Raji (cell line): Measurements from ENCODE around the gene ZBTB16.

Experiments
- POLR2A ChIP-seq: IDR thresholded peaks from 2 replicates; pipeline ENCODE4 v1.6.1; 2011; ENCODE audit warnings: low read depth, low read length, control low read depth; ENCODE audit not compliant: insufficient read depth

Gene ZBTB16

DNA sequence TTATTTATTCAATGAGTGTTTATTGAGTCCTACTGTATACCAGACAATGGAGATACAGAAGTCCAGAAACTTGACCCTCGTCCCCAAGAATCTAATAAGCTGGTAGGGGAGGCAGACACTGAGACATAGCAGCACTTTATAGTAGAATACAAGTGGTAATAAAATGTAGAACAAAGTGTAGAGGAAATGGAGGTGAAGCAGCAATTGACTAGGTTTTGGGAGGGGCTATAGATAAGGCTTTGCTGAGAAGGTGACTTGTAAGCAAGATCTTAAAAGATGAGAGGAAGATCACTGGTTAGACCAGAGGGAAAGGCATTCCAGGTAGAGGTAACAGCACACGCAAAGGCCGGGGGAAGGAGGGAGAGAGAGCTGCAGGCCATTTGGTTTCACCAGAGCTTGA, 57.3 kb downstream of the ZBTB16 start:
- no peak for TF ChIP-seq POLR2A

DNA sequence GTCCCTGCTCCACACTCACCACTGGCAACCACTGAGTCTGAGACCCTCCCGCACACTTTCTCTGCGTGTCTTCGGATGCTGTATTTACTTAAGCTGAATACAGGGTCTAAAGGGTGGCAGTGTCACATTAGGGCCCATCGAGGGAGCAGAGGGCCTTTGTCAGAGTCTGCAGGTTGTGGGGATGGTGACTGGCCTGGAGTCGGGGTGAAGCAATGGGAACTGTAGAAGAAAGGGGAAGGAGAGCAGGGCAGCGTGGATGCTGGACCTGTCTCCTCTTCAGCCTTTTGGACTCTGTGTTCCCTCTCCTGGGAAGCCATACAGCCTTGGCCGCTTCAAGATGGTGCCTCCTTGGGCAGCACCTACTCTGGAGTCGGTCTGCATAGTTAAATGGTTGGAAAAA, 61.1 kb downstream of the ZBTB16 start:
- no peak for TF ChIP-seq POLR2A

DNA sequence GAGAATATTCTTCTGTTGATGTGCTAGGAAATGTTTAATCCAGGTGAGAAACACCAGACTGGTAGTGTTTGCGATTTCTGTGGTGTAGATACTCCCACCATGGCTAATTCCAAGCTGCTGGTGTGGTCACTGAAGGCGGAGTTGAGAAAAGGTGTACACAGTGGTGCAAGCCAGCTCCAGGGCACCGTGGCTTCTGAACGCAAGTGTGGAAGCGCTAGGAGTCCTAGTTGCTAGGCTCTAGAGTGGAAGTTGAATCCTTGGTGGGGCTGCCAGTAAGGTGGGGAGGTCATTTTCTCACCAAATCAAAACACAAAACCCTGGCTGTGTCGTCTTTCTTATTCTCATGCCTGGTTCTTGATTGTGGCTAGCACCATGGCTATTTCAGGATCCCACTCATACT, 61.6 kb downstream of the ZBTB16 start:
- TF ChIP-seq POLR2A = no peak

DNA sequence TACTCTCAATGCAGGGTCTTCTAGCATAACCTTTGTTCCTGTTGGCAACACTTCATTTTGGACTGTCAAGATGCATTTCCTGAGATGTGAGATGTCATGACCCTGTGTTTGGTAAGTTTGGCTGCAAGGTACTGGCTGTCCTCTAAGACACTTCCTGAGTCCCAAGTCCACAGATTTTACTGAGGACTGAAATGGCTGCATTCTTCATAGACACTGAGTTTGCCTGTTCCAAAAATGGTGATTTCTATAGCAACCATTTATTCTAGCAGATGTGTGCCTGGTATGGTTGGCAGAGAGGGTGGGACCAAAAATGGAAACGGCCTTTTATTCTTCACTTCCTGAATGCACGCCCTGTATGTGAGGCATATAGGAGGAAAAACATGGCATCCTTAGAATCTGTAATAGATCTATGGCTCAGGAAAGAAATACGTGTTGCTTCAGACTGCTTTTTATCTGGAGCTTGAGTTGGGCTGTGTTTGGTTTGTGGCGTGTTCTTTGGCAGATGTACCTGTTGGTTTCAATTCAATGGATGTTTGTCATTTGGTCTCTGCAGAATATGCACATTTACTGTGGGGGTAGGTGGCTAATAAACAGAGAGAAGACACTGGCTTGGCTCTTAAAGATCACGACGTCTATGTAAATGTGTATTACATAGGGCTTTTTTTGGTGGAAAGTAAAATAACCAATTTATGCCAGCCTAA, 62.4 kb downstream of the ZBTB16 start:
- TF ChIP-seq POLR2A = no peak

DNA sequence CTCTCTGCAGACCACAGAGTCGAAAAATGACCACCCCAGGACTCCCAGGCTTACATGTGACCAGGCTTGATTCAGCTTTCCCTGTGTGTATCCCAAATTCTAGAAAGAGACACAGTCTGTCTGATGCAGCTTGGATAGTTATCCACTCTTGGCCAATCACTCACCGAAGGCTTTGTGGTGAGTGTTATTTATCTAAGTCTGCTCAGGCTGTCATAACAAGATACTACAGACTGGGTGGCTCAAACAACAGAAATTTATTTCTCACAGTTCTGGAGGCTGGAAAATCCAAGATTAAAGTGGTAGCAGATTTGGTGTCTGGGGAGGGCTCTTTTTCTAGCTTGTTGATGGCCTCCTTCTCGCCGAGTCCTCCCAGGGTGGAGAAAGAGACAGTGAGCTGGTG, 63.2 kb downstream of the ZBTB16 start:
- TF ChIP-seq POLR2A = no peak

DNA sequence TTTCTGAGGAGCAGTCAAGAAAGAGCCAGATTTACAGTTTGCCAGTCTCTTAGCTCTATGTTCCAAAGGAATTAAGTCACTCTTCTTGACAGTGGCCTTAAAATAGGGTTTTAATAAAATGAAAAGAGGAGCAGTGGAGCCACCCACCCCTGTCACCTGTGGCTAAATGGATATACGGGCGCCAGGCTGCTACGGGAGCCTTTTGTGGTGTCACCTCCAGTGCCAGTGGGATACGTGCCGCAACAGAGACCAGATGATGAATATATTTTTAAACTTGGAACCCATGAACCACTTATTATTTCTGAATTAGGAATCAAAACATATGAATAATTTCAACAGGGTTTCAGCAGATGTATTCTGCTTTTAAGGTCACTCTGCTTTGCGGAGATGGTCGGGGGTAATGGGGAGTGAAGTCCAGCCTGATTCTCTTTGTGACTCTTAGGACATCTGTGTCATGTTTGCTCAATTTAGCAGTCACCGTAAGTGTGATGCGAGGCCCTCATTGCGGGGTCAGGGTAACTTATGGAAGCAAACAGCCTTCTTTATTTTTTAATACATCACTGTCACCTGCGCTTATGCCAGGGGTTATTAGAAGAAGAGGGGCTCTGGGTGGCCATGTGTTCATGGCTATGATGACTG, 64.3 kb downstream of the ZBTB16 start:
- TF ChIP-seq POLR2A = no peak

DNA sequence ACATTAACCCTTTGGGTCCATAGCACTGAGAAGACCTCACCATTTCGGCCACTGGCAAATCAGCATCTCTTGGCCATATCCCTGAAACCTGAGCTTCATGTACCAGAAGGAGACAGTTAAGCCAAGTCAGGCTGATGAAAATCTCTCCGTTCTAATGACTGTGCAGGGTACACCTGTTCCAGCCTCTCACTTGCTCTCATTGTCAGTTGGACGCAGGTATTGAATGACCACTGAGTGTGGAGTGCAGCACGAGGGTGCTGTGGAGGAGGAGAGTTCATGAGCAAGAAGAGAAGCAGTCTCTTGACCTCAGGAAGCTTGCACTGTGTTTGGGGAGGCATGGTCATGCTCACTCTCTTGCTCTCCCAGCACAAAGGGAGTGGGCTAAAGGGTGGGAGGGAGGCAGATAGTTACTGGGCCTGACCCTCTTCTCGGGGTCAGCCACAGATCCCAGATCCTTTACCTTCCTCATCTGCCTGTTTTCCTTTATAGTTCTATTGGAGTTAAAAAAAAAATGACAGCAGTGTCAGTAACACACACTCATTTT, 65.2 kb downstream of the ZBTB16 start:
- TF ChIP-seq POLR2A = no peak

DNA sequence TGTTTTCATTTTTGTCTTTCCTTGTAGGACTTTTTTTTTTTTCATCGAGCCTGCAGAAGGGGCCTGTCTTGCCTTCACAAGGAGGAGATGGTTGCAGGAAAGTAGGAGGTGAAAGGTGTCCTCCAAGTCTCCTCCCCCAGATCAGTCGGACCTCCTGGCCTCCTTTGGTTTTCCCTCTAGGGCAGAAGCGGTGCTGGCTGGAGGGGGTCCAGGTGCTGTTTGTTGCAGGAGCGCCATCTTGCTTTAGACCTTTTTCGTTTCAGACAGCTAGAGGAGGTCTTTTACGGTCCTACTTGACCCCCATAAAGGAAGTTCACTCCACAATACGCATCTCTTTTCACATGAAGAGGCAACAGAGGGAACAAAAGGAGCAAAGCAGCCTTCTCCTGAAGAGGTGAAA, 66.0 kb downstream of the ZBTB16 start:
- TF ChIP-seq POLR2A = no peak

DNA sequence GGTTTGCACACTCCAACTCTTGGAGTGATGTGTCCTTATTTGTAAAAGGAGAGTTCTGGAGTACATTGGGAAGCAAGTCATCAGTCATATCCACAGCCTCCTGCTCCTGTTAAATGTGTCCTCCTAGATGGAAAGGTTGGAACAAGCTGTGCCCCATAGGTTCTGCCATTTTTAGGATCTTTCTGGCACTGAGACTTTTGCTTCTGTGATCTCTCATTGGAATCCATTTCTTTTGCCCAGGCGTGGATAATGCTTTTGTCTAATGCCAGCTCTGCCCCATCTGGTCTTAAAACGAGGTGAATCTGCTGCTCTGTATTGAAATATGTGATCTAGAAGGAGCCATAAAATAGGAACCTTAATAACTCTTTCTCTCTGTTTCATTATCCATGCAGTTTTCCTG, 66.4 kb downstream of the ZBTB16 start:
- TF ChIP-seq POLR2A = no peak

DNA sequence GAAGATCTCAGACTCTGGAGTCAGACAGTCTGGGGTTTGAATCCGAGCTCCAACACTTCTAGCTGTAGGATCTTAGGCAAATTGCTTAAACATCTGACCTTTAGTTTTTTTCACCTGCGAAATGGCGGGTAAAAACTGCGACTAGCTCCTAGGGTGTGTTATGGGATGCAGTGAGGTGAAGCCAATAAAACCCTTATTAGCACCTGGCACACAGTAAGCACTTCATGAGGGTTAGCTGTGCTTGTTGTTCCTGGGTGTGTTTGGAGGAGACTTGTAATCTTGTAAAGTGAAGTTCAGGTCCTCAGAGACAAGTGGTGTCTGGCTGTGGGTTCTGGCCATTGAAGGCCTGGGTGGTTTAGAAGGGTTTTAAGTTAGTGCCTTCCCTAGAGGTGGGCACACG, 68.9 kb downstream of the ZBTB16 start:
- TF ChIP-seq POLR2A = no peak

DNA sequence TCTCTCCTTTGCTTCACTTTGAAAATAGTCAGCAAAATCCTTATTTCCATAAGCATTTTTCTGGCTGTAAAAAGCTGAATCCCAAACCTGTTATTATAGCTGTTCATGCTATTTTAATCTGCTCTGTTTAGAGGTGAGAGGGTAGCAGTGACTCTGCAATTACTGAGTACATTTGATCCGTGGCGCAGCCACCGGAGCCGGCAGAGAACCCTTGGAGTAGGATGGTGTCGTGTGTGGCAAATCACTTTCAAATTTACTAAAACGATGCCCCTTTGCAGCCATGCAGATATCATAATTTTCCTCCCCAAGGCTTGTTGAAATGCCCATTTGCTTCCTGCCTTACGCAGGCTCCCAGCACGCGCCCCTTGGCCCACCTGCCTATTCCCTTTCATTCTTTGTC, 69.6 kb downstream of the ZBTB16 start:
- TF ChIP-seq POLR2A = no peak

DNA sequence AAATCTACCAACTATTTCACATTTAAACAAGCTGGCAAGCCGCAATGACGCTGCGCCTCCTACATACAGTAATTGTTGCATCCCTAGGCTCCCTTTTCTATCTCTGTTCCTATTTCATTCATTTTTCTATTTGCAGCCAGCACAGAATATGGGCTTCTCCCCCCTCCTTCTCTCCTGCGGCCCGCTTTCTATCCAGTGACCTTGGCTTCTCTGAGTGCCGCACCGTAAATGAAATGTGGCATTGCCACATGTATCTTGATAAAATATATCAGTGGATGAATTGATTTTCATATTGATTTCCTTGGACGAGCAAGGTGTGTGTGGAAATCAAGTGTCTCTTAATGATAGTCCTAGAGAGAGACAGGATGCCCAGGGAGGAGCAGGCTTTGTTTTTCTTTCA, 70.2 kb downstream of the ZBTB16 start:
- TF ChIP-seq POLR2A = no peak

DNA sequence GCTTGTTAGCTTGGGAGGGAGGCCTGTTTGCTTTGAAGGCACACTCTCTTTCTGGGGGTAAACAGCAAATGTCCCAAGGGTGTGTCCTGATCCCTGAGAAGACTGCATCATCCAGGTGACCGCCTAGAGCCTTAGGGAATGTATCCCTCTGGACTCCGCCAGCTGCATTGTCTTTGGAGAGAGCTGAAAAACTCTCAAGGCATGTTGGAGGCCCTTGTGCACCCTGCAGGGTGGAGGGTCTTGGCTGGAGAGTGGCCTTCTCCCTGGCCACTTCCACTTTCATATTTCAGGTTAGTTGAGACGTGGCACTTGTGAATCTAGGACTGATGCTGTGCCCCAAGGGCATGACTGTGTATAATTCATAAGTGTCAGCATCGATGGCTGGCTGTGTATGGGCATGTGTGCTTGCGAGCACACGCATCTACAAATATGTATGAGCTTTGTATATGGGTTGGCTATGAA, 70.6 kb downstream of the ZBTB16 start:
- TF ChIP-seq POLR2A = no peak

DNA sequence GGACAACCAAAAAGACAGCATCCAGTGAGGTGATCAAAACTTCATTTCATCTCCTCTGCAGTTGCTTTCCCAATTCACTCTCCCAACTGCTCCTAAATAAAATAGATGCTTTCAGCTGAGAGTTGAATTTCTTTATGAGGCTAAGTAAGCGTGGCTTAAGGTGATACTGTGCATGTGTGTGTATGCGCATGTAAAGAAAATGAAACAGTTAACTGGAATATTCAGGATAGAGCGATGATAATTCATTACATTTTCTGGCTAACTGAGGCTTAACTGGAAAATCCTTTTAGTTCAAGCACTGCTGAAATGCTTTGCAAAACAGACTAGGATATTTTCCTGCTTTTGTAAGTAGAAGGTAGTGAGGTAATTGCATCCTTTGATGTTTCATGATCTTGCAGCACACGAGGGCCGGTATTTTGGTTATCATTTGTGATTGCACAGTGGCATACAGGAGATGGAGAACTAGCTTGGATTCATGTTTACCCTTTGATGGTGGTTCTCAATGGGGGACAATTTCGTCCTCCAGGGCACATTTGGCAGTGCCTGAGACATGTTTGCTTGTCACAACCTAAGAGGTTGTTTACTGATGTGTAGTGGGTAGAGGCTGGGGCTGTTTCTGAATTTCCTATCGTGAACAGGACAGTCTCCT, 71.2 kb downstream of the ZBTB16 start:
- TF ChIP-seq POLR2A = no peak

DNA sequence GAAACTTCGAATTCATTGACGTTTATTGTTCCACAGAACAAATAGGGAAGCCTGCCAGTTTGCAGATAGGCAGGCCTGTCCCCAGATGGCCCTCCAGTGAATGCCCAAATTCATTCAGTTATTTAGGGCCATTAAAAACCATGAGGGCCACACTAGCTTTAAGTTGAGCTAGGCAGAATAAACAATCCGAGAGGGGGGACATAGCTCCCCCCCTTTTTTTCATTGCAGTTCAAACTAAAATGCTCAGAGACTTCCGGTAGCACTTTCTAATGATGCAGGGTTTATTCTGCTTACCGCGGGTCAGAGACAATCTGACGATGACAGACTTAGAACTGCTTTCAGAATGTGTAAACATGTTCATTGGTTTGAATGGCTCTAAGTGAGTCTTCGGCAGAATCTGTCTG, 72.0 kb downstream of the ZBTB16 start:
- TF ChIP-seq POLR2A = no peak

DNA sequence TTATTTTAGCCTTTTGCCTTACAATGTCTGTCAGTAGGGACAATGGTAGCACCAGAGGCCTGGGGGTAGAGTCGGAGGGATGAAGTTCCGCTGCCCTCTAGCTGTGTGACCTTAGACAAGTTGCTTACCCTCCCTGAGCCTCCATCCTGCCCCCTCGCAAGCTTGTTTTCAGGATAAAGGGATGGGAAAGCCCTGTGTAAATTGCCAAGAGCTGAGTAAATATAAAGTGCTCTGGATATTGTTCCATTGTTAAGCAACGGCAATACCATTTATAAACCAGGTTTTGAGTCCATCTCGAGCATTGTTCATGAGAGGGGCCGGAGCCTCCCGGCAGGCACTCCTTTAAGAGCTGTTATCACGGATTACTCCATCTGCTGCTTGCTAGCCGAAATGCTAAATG, 72.9 kb downstream of the ZBTB16 start:
- TF ChIP-seq POLR2A = no peak

DNA sequence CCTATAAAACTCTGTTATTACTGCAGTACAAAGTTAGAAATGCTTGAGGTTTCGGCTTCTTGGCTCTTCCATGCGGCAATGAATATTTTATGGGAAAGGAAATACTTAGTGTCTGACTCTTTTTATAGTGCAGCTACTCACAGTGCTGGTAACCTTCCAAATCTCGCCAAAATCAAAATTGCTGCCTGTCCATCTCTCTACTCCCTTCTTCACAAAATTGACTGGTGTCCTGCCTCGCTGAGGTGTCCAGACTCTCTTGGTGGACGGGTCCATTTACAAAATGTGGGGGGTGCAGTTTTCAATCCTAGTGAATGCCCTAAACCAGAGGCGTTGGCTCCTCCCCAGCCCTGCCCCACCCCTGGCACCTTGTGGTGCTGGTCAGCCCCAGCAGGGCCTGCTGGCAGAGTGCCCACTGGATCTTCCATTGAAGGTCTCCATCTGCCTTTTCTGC, 73.5 kb downstream of the ZBTB16 start:
- no peak for TF ChIP-seq POLR2A
